ENCODE results near the gene CTU2. TPM values are rescaled to one million over a fixed set of nuclear protein-coding genes. Genes with fewer than 3 reads are reported as not detected.

Gene CTU2
- total RNA-seq = 24.8 TPM in 2 replicates

GRCh38 chr16:88706229-88706964 is at the start of gene CTU2, which contains the start of gene RNF166:
Gene CTU2, plus strand, starts transcription at chr16:88706503. Its CDS starts 28 bp downstream, at chr16:88706531.
Gene RNF166, minus strand, starts transcription at chr16:88706408. Its CDS starts 83 bp downstream, at chr16:88706325.

GRCh38 chr16:88662843-88663606 is 43.3 kb upstream of the CTU2 start, which contains the start of gene MVD:
Gene MVD, minus strand, starts transcription at chr16:88663091. Its CDS starts 11 bp downstream, at chr16:88663080.

GRCh38 chr16:88686439-88687253 is 19.7 kb upstream of the CTU2 start, which contains the start of gene SNAI3:
Gene SNAI3, minus strand, starts transcription at chr16:88686507. Its CDS starts 101 bp downstream, at chr16:88686406.

Other genes starting within 250 kb of the CTU2 start
- 10.9 and 13.9 TPM in 2 replicates for gene ZC3H18, start 136.1 kb upstream of the CTU2 start, total RNA-seq
- gene IL17C, start 67.9 kb upstream of the CTU2 start, total RNA-seq = 0.09 TPM in 1 of 2 replicates, not detected in the other
- gene CYBA, start 55.5 kb upstream of the CTU2 start, total RNA-seq = 114 and 129 TPM in 2 replicates
- 36.1 and 36.8 TPM in 2 replicates for gene MVD, start 43.4 kb upstream of the CTU2 start, total RNA-seq
- gene SNAI3, start 20.0 kb upstream of the CTU2 start, total RNA-seq = under 0.01 and 0.09 TPM in 2 replicates
- gene RNF166, start 95 bp upstream of the CTU2 start, total RNA-seq = 15.9 and 19.5 TPM in 2 replicates
- gene PIEZO1, start 78.7 kb downstream of the CTU2 start, total RNA-seq = 205 and 395 TPM in 2 replicates
- 4.0 and 7.5 TPM in 2 replicates for gene CDT1, start 97.3 kb downstream of the CTU2 start, total RNA-seq
- 102 and 118 TPM in 2 replicates for gene APRT, start 105.4 kb downstream of the CTU2 start, total RNA-seq
- 10.8 and 21.0 TPM in 2 replicates for gene GALNS, start 150.4 kb downstream of the CTU2 start, total RNA-seq
- 44.1 and 79.7 TPM in 2 replicates for gene TRAPPC2L, start 150.6 kb downstream of the CTU2 start, total RNA-seq
- gene PABPN1L, start 160.2 kb downstream of the CTU2 start, total RNA-seq = not detected in 2 replicates

Measured in endothelial cell of coronary artery (primary cell).